ENCODE measurements around the gene GFRA4.

GFRA4 gene

DNA sequence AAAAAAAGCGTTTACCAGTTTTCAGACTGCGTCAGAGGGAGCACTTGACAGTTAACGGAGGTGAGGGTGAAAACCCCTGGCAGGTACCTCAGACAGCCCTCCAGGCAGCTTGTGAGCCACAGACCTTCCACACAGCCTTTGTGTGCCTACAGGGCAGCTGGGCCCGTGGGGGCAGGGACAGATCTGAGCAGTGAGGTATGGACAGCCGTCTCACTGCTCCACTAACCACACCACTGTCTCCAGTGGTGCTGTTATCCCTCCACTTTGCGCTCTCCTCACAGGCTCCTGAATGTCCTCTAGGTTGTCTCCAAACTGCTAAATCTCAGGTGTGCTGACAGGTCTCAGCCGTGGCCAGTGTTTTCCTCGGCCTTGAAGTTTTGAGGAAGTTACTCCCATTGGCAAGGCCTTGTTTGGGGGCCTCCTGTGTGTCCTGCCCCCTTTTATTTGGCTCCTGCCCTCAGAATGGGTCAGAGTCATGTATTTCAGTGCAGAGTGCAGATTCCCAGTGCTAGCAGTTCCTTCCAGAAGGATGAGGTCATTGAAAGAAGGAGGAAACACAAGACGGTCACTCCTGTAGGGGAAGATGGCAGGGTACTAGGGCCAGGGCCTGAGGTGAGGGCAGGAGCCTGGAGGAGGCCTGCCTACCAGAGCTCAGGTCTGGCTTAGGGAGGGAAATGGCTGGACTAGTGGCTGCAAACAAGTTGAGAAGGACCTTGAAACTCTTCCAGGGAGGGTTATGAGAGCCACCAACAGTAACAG lies 11.8 kb downstream of the GFRA4 start:
- TF ChIP-seq, protein P1, sequence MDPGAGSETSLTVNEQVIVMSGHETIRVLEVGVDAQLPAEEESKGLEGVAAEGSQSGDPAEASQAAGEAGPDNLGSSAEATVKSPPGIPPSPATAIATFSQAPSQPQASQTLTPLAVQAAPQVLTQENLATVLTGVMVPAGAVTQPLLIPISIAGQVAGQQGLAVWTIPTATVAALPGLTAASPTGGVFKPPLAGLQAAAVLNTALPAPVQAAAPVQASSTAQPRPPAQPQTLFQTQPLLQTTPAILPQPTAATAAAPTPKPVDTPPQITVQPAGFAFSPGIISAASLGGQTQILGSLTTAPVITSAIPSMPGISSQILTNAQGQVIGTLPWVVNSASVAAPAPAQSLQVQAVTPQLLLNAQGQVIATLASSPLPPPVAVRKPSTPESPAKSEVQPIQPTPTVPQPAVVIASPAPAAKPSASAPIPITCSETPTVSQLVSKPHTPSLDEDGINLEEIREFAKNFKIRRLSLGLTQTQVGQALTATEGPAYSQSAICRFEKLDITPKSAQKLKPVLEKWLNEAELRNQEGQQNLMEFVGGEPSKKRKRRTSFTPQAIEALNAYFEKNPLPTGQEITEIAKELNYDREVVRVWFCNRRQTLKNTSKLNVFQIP (CRISPR knock-in tag; IDR thresholded peaks at IDR 0.05; ENCODE audit: borderline replicate concordance, low read depth): no peak
- no peak for TF ChIP-seq BACH2 (CRISPR knock-in tag; IDR thresholded peaks at IDR 0.05; ENCODE audit: borderline replicate concordance)
- no peak for TF ChIP-seq ZNF8 (CRISPR knock-in tag; IDR thresholded peaks at IDR 0.05)
- TF ChIP-seq TCF4 (CRISPR knock-in tag; IDR thresholded peaks at IDR 0.05; ENCODE audit: borderline replicate concordance): no peak
- TF ChIP-seq GLIS3 (CRISPR knock-in tag; IDR thresholded peaks at IDR 0.05): no peak
- TF ChIP-seq ARNTL (CRISPR knock-in tag; IDR thresholded peaks at IDR 0.05; ENCODE audit: borderline replicate concordance, low read depth): no peak
- TF ChIP-seq, protein P2, sequence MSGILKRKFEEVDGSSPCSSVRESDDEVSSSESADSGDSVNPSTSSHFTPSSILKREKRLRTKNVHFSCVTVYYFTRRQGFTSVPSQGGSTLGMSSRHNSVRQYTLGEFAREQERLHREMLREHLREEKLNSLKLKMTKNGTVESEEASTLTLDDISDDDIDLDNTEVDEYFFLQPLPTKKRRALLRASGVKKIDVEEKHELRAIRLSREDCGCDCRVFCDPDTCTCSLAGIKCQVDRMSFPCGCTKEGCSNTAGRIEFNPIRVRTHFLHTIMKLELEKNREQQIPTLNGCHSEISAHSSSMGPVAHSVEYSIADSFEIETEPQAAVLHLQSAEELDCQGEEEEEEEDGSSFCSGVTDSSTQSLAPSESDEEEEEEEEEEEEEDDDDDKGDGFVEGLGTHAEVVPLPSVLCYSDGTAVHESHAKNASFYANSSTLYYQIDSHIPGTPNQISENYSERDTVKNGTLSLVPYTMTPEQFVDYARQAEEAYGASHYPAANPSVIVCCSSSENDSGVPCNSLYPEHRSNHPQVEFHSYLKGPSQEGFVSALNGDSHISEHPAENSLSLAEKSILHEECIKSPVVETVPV (CRISPR knock-in tag; IDR thresholded peaks at IDR 0.05): no peak
- TF ChIP-seq OSR1 (CRISPR knock-in tag; IDR thresholded peaks at IDR 0.05): no peak
- TF ChIP-seq, protein P3, sequence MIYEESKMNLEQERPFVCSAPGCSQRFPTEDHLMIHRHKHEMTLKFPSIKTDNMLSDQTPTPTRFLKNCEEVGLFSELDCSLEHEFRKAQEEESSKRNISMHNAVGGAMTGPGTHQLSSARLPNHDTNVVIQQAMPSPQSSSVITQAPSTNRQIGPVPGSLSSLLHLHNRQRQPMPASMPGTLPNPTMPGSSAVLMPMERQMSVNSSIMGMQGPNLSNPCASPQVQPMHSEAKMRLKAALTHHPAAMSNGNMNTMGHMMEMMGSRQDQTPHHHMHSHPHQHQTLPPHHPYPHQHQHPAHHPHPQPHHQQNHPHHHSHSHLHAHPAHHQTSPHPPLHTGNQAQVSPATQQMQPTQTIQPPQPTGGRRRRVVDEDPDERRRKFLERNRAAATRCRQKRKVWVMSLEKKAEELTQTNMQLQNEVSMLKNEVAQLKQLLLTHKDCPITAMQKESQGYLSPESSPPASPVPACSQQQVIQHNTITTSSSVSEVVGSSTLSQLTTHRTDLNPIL (CRISPR knock-in tag; IDR thresholded peaks at IDR 0.05; ENCODE audit: low read depth): no peak
- TF ChIP-seq, protein P4, sequence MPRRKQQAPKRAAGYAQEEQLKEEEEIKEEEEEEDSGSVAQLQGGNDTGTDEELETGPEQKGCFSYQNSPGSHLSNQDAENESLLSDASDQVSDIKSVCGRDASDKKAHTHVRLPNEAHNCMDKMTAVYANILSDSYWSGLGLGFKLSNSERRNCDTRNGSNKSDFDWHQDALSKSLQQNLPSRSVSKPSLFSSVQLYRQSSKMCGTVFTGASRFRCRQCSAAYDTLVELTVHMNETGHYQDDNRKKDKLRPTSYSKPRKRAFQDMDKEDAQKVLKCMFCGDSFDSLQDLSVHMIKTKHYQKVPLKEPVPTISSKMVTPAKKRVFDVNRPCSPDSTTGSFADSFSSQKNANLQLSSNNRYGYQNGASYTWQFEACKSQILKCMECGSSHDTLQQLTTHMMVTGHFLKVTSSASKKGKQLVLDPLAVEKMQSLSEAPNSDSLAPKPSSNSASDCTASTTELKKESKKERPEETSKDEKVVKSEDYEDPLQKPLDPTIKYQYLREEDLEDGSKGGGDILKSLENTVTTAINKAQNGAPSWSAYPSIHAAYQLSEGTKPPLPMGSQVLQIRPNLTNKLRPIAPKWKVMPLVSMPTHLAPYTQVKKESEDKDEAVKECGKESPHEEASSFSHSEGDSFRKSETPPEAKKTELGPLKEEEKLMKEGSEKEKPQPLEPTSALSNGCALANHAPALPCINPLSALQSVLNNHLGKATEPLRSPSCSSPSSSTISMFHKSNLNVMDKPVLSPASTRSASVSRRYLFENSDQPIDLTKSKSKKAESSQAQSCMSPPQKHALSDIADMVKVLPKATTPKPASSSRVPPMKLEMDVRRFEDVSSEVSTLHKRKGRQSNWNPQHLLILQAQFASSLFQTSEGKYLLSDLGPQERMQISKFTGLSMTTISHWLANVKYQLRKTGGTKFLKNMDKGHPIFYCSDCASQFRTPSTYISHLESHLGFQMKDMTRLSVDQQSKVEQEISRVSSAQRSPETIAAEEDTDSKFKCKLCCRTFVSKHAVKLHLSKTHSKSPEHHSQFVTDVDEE (CRISPR knock-in tag; IDR thresholded peaks at IDR 0.05): no peak
- TF ChIP-seq CSDC2 (CRISPR knock-in tag; IDR thresholded peaks at IDR 0.05): no peak
- TF ChIP-seq PPARA (CRISPR knock-in tag; IDR thresholded peaks at IDR 0.05; ENCODE audit: borderline replicate concordance): no peak
- TF ChIP-seq, protein P5, sequence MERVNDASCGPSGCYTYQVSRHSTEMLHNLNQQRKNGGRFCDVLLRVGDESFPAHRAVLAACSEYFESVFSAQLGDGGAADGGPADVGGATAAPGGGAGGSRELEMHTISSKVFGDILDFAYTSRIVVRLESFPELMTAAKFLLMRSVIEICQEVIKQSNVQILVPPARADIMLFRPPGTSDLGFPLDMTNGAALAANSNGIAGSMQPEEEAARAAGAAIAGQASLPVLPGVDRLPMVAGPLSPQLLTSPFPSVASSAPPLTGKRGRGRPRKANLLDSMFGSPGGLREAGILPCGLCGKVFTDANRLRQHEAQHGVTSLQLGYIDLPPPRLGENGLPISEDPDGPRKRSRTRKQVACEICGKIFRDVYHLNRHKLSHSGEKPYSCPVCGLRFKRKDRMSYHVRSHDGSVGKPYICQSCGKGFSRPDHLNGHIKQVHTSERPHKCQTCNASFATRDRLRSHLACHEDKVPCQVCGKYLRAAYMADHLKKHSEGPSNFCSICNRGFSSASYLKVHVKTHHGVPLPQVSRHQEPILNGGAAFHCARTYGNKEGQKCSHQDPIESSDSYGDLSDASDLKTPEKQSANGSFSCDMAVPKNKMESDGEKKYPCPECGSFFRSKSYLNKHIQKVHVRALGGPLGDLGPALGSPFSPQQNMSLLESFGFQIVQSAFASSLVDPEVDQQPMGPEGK (CRISPR knock-in tag; IDR thresholded peaks at IDR 0.05; ENCODE audit: borderline replicate concordance): no peak
- TF ChIP-seq ISL1 (CRISPR knock-in tag; IDR thresholded peaks at IDR 0.05): no peak
- TF ChIP-seq ESRRG (CRISPR knock-in tag; IDR thresholded peaks at IDR 0.05): no peak
- TF ChIP-seq ZFP30 (CRISPR knock-in tag; IDR thresholded peaks at IDR 0.05): no peak
- no peak for TF ChIP-seq SNAI2 (CRISPR knock-in tag; IDR thresholded peaks at IDR 0.05)
- TF ChIP-seq ZC3H10 (CRISPR knock-in tag; IDR thresholded peaks at IDR 0.05): no peak
- no peak for TF ChIP-seq ZFP3 (CRISPR knock-in tag; IDR thresholded peaks at IDR 0.05)
- TF ChIP-seq ZNF70 (CRISPR knock-in tag; IDR thresholded peaks at IDR 0.05): no peak
- no peak for ATAC-seq

DNA sequence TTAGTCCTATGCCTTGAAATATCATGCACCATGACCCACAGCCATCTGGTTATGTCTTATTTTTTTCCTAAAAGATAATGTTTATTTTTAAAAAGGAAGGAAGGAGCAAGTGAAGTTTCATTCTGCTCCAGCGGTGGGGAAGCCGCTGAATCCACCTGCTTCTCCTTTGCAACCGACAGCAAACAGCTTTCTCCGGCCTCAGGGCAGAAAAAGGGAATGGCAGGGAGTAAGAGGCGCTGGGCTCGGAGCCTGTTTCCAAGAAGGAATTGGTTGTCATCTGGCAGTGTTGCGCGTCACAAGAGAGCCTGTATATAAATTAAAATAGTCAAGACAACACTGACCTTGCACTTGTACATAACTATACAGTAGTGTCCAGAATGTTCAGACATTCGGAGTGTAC lies 14.2 kb downstream of the GFRA4 start:
- ATAC-seq: no peak
- TF ChIP-seq ZNF565 (CRISPR knock-in tag; conservative IDR thresholded peaks at IDR 0.05; ENCODE audit: low read depth): no peak
- TF ChIP-seq, protein P3 (CRISPR knock-in tag; IDR thresholded peaks at IDR 0.05; ENCODE audit: low read depth): no peak
- no peak for TF ChIP-seq RARB (CRISPR knock-in tag; IDR thresholded peaks at IDR 0.05)
- TF ChIP-seq TCF4 (CRISPR knock-in tag; IDR thresholded peaks at IDR 0.05; ENCODE audit: borderline replicate concordance): no peak
- no peak for TF ChIP-seq ISL1 (CRISPR knock-in tag; IDR thresholded peaks at IDR 0.05)
- no peak for TF ChIP-seq ZFP30 (CRISPR knock-in tag; IDR thresholded peaks at IDR 0.05)
- no peak for TF ChIP-seq SNAI2 (CRISPR knock-in tag; IDR thresholded peaks at IDR 0.05)
- TF ChIP-seq, protein P2 (CRISPR knock-in tag; IDR thresholded peaks at IDR 0.05): no peak
- no peak for TF ChIP-seq ZNF8 (CRISPR knock-in tag; IDR thresholded peaks at IDR 0.05)
- no peak for TF ChIP-seq GLIS3 (CRISPR knock-in tag; IDR thresholded peaks at IDR 0.05)
- TF ChIP-seq, protein P5 (CRISPR knock-in tag; IDR thresholded peaks at IDR 0.05; ENCODE audit: borderline replicate concordance): no peak
